Osteocyte (in vitro differentiated cells): ENCODE results near the gene ICOS. TPM values are rescaled to one million over a fixed set of nuclear protein-coding genes. Genes with fewer than 3 reads are reported as not detected.

Source experiments
- DNase-seq: peaks from one replicate; pipeline ENCODE4 v3.0.0; 2021; ENCODE audit warnings: mixed read lengths; ENCODE audit not compliant: unreplicated experiment; ENCODE audit errors: extremely low spot score
- H3K27ac Mint-ChIP-seq: one replicate; pipeline ENCODE4 v1.8.0; 2021; ENCODE audit warnings: mild to moderate bottlenecking, mixed read lengths; ENCODE audit not compliant: unreplicated experiment
- H3K27me3 Mint-ChIP-seq: one replicate; pipeline ENCODE4 v1.8.0; 2021; ENCODE audit warnings: mixed read lengths; ENCODE audit not compliant: unreplicated experiment
- H3K36me3 Mint-ChIP-seq: one replicate; pipeline ENCODE4 v1.8.0; 2021; ENCODE audit warnings: mixed read lengths; ENCODE audit not compliant: unreplicated experiment
- H3K4me1 Mint-ChIP-seq: one replicate; pipeline ENCODE4 v1.8.0; 2021; ENCODE audit warnings: mixed read lengths; ENCODE audit not compliant: unreplicated experiment
- H3K4me3 Mint-ChIP-seq: one replicate; pipeline ENCODE4 v1.8.0; 2021; ENCODE audit warnings: mild to moderate bottlenecking, moderate library complexity, mixed read lengths; ENCODE audit not compliant: unreplicated experiment
- H3K9me3 Mint-ChIP-seq: one replicate; pipeline ENCODE4 v1.8.0; 2021; ENCODE audit warnings: mixed read lengths; ENCODE audit not compliant: unreplicated experiment
- total RNA-seq: library from RNA; stranded (reverse); gene quantifications from 2 replicates; pipeline ENCODE4 v1.2.1, GENCODE V29; 2021
- TF ChIP-seq, protein P1 (sequence below): fragments of 200-600 bp; sonication (generic); IDR thresholded peaks from 2 replicates; pipeline ENCODE4 v1.5.0; 2021; ENCODE audit warnings: antibody characterized with exemption, mild to moderate bottlenecking, moderate library complexity

Gene ICOS
- total RNA-seq, 1 donor from 2014 or later = not detected

DNA sequence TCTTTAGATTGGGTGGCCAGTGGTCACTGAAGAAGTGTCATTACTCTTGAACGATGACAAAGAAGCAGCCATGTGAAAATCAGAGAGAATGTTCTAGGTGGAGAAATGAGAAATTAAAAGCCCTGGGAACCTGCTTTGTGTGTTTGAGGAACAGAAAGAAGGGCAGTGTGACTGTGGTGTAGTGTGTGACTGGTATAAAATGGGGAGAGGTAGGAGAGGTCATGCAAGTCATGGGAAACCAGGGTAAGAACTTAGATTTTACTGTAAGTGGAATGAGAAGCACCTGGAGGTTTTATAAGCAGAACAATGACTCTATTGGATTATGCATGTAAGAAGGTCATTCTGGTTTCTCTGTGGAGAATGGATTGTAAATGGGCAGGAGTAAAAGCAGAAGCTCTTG lies 12.2 kb downstream of the ICOS start:
- no peak for DNase-seq
- TF ChIP-seq, protein P1, sequence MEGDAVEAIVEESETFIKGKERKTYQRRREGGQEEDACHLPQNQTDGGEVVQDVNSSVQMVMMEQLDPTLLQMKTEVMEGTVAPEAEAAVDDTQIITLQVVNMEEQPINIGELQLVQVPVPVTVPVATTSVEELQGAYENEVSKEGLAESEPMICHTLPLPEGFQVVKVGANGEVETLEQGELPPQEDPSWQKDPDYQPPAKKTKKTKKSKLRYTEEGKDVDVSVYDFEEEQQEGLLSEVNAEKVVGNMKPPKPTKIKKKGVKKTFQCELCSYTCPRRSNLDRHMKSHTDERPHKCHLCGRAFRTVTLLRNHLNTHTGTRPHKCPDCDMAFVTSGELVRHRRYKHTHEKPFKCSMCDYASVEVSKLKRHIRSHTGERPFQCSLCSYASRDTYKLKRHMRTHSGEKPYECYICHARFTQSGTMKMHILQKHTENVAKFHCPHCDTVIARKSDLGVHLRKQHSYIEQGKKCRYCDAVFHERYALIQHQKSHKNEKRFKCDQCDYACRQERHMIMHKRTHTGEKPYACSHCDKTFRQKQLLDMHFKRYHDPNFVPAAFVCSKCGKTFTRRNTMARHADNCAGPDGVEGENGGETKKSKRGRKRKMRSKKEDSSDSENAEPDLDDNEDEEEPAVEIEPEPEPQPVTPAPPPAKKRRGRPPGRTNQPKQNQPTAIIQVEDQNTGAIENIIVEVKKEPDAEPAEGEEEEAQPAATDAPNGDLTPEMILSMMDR = no peak
- Mint-ChIP-seq H3K27ac (no peak overlapping the region), H3K36me3 (no peaks in the 10 kb centered on the region), H3K9me3 (peaks cover 4% of the 10 kb centered on the region), H3K4me1 (peaks cover 8% of the 10 kb centered on the region), H3K27me3 (no peaks in the 10 kb centered on the region), H3K4me3 (no peak overlapping the region)

- DNase-seq = no peak
- Mint-ChIP-seq H3K27me3 (no peaks in the 10 kb centered on the region), H3K4me3 (no peak overlapping the region), H3K4me1 (peaks cover 8% of the 10 kb centered on the region), H3K36me3 (no peaks in the 10 kb centered on the region), H3K27ac (no peak overlapping the region), H3K9me3 (peaks cover 2% of the 10 kb centered on the region)
- TF ChIP-seq, protein P1 = no peak
These were observed 12.7 kb downstream of the ICOS start for GRCh38 chr2:203949228-203949627.

GRCh38 chr2:203951366-203951902 lies 14.9 kb downstream of the ICOS start:
- no peaks in the 10 kb centered on the region for H3K9me3 Mint-ChIP-seq
- no peaks in the 10 kb centered on the region for H3K36me3 Mint-ChIP-seq
- H3K27ac Mint-ChIP-seq = no peak overlapping the region
- no peak for DNase-seq
- TF ChIP-seq, protein P1 = no peak
- H3K27me3 Mint-ChIP-seq = no peaks in the 10 kb centered on the region
- H3K4me3 Mint-ChIP-seq = no peak overlapping the region
- peaks cover 8% of the 10 kb centered on the region for H3K4me1 Mint-ChIP-seq

DNA sequence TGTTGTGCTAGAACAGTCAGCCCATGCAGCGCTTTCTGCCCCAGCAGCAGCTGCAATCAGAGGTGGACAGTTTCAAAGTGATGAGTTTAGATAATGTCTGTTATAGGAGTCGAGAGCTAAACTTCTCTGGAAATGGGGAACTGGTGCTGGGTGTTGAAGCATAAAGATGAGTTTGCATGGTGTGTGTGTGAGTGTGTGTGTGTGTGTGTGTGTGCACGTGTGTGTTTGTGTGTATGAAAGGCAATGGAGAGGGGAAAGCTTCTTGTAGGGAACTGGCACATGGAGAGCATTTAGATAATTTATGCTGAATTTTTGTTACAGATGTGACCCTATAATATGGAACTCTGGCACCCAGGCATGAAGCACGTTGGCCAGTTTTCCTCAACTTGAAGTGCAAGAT lies 22.7 kb downstream of the ICOS start:
- TF ChIP-seq, protein P1 = no peak
- no peak overlapping the region for H3K4me3 Mint-ChIP-seq
- no peak overlapping the region for H3K27ac Mint-ChIP-seq
- DNase-seq = no peak
- H3K36me3 Mint-ChIP-seq = no peaks in the 10 kb centered on the region
- no peaks in the 10 kb centered on the region for H3K9me3 Mint-ChIP-seq
- peaks cover 5% of the 10 kb centered on the region for H3K4me1 Mint-ChIP-seq
- no peaks in the 10 kb centered on the region for H3K27me3 Mint-ChIP-seq

- no peak for DNase-seq
- Mint-ChIP-seq H3K27me3 (no peaks in the 10 kb centered on the region), H3K36me3 (no peaks in the 10 kb centered on the region), H3K9me3 (no peaks in the 10 kb centered on the region), H3K4me1 (peaks cover 5% of the 10 kb centered on the region), H3K27ac (no peak overlapping the region), H3K4me3 (no peak overlapping the region)
- TF ChIP-seq, protein P1 = no peak
These were observed 23.1 kb downstream of the ICOS start for GRCh38 chr2:203959672-203960071.
